Measurements from ENCODE around the gene EPM2AIP1.

Gene EPM2AIP1

DNA sequence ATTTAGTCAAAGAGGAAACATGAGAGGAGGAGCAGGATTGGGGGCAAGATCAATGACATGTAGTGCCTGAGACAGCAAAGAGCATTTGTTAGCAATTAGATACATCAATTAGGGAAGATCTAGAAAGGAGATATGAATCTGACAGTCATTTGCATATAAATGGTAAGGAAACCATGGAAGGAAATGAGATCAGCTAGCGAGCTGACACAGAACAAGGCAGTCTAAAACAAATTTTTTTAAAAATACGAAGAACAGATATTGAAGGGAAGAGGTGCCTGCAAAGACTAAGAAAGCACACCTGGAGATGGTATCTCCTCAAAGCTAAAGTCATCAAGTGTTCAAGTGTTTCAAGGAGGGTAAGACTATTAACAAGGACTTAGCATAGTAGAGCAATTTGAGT lies 4.6 kb downstream of the EPM2AIP1 start:
- Histone ChIP-seq H3K27ac (no peak overlapping the region), H3K4me3 (no peak overlapping the region)
- no peak for TF ChIP-seq CTCF (IDR thresholded peaks at IDR 0.05)
- DNase-seq (ENCODE audit: low spot score), result no peak

DNA sequence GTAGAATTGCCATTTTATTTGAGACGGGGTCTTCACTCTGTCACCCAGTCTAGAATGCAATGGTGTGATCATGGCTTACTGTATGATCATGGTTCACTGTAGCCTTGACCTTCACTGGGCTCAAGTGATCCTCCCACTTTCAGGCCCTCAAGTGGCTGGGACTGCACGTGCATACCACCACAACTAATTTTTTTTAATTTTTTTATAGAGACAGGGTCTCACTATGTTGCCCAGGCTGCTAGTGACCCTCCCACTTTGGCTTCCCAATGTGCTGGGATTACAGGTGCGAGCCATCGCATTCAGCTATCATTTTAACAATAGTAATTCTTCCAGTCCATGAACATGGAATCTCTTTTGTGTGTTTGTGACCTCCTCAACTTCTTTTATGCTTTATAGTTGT lies 11.9 kb downstream of the EPM2AIP1 start:
- no peak overlapping the region for H3K27ac ChIP-seq
- TF ChIP-seq CTCF (IDR thresholded peaks at IDR 0.05), result no peak
- DNase-seq (ENCODE audit: low spot score), result no peak
- no peak overlapping the region for H3K4me3 ChIP-seq

DNA sequence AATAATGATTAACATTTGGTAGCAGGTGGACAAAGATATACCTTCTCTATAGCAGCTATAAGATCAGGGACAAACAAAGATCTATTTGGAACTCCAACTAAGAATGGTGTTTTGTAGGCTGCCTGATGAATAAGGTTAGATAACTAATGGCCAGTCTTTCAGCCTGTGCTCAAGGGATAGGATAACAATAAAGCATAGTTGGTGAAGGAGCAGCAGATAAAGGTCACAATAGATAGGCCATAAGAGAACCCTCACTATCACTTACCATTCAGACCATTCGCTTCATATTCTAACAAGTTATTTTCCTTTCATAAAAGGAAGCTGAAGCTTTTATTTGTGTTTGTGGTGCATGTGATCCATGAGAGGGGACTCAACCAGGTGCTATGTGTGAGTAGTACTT lies 19.8 kb downstream of the EPM2AIP1 start:
- no peak for DNase-seq (ENCODE audit: low spot score)
- no peak for TF ChIP-seq CTCF (IDR thresholded peaks at IDR 0.05)
- H3K27ac ChIP-seq, result no peak overlapping the region
- no peak overlapping the region for H3K4me3 ChIP-seq

GRCh38 chr3:36972163-36972562 lies 20.8 kb downstream of the EPM2AIP1 start:
- no peak for DNase-seq (ENCODE audit: low spot score)
- no peak for TF ChIP-seq CTCF (IDR thresholded peaks at IDR 0.05)
- Histone ChIP-seq H3K27ac (no peak overlapping the region), H3K4me3 (no peak overlapping the region)

- TF ChIP-seq CTCF (IDR thresholded peaks at IDR 0.05), result no peak
- Histone ChIP-seq H3K4me3 (no peak overlapping the region), H3K27ac (no peak overlapping the region)
- DNase-seq (ENCODE audit: low spot score), result no peak
Observed at GRCh38 chr3:36969540-36970432, 23.1 kb downstream of the EPM2AIP1 start.

GRCh38 chr3:36969085-36969484 lies 23.8 kb downstream of the EPM2AIP1 start:
- H3K4me3 ChIP-seq, result no peak overlapping the region
- no peak for TF ChIP-seq CTCF (IDR thresholded peaks at IDR 0.05)
- no peak for DNase-seq (ENCODE audit: low spot score)
- H3K27ac ChIP-seq, result no peak overlapping the region

DNA sequence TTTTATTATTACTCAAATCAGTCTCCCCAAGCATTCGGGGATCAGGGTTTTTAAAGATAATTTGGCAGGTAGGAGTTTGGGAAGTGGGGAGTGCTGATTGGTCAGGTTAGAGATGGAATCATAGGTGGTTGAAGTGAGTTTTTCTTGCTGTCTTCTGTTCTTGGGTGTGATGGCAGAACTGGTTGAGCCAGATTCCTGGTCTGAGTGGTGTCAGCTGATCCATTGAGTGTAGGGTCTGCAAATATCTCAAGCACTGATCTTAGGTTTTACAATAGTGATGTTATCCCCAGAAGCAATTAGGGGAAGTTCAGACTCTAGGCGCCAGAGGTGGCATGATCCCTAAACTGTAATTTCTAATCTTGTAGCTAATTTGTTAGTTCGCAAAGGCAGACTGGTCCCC lies 27.5 kb downstream of the EPM2AIP1 start:
- no peak for TF ChIP-seq CTCF (IDR thresholded peaks at IDR 0.05)
- no peak for DNase-seq (ENCODE audit: low spot score)
- H3K27ac ChIP-seq, result no peak overlapping the region

More for the DNA sequence above, 27.5 kb downstream of the EPM2AIP1 start:
- H3K4me3 ChIP-seq, result no peak overlapping the region

All from coronary artery (tissue), 2 donors.